ENCODE results near the gene VIM. TPM values are rescaled to one million over a fixed set of nuclear protein-coding genes. Genes with fewer than 3 reads are reported as not detected.

VIM gene
- total RNA-seq: 10,072 and 10,643 TPM in 2 replicates

GRCh38 chr10:17228091-17229015 lies at the start of gene VIM:
VIM (plus strand) TSS chr10:17228241; CDS start chr10:17229423, 1,182 bp downstream.
- TF ChIP-seq, protein P1, sequence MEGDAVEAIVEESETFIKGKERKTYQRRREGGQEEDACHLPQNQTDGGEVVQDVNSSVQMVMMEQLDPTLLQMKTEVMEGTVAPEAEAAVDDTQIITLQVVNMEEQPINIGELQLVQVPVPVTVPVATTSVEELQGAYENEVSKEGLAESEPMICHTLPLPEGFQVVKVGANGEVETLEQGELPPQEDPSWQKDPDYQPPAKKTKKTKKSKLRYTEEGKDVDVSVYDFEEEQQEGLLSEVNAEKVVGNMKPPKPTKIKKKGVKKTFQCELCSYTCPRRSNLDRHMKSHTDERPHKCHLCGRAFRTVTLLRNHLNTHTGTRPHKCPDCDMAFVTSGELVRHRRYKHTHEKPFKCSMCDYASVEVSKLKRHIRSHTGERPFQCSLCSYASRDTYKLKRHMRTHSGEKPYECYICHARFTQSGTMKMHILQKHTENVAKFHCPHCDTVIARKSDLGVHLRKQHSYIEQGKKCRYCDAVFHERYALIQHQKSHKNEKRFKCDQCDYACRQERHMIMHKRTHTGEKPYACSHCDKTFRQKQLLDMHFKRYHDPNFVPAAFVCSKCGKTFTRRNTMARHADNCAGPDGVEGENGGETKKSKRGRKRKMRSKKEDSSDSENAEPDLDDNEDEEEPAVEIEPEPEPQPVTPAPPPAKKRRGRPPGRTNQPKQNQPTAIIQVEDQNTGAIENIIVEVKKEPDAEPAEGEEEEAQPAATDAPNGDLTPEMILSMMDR (IDR thresholded peaks at IDR 0.05; ENCODE audit: extremely low read depth, low read depth, low read length): no peak
- Histone ChIP-seq H2AFZ (ENCODE audit: low read length) (peak within 1 kb of the TSS; percentile 74), H3K36me3 (ENCODE audit: insufficient read depth, low read length) (peaks cover 34% of the 10 kb centered on the region), H3K9me3 (ENCODE audit: low read depth, low read length) (no peaks in the 10 kb centered on the region), H3K4me3 (ENCODE audit: insufficient read depth, low read length) (peak within 1 kb of the TSS; percentile 95), H3K27me3 (ENCODE audit: insufficient read depth, low read length) (no peaks in the 10 kb centered on the region), H3K79me2 (ENCODE audit: insufficient read depth, low read length) (peaks cover 50% of the 10 kb centered on the region), H3K4me2 (ENCODE audit: insufficient read depth, low read length) (peak within 1 kb of the TSS; percentile 95), H3K4me1 (ENCODE audit: insufficient read depth, low read length) (peaks cover 33% of the 10 kb centered on the region), H3K27ac (ENCODE audit: low read depth, low read length) (peak within 1 kb of the TSS; percentile 88), H4K20me1 (ENCODE audit: insufficient read depth, low read length) (peaks cover 40% of the 10 kb centered on the region)
- peak; percentile 91 for DNase-seq (ENCODE audit: insufficient read length, low spot score, missing footprints)

GRCh38 chr10:17179002-17179401 lies 49.0 kb upstream of the VIM start:
- H3K4me3 ChIP-seq (ENCODE audit: insufficient read depth, low read length): no peak overlapping the region
- no peak for DNase-seq (ENCODE audit: insufficient read length, low spot score, missing footprints)
- no peak overlapping the region for H2AFZ ChIP-seq (ENCODE audit: low read length)
- H3K4me1 ChIP-seq (ENCODE audit: insufficient read depth, low read length): peaks cover 20% of the 10 kb centered on the region
- no peaks in the 10 kb centered on the region for H3K36me3 ChIP-seq (ENCODE audit: insufficient read depth, low read length)
- no peak overlapping the region for H3K27ac ChIP-seq (ENCODE audit: low read depth, low read length)
- TF ChIP-seq, protein P1 (IDR thresholded peaks at IDR 0.05; ENCODE audit: extremely low read depth, low read depth, low read length): no peak
- no peaks in the 10 kb centered on the region for H3K27me3 ChIP-seq (ENCODE audit: insufficient read depth, low read length)
- H3K79me2 ChIP-seq (ENCODE audit: insufficient read depth, low read length): no peaks in the 10 kb centered on the region
- H4K20me1 ChIP-seq (ENCODE audit: insufficient read depth, low read length): no peaks in the 10 kb centered on the region
- H3K9me3 ChIP-seq (ENCODE audit: low read depth, low read length): no peaks in the 10 kb centered on the region
- peak overlapping the region; percentile 25 for H3K4me2 ChIP-seq (ENCODE audit: insufficient read depth, low read length)

GRCh38 chr10:17181110-17181509 lies 46.9 kb upstream of the VIM start:
- Histone ChIP-seq H3K4me2 (ENCODE audit: insufficient read depth, low read length) (no peak overlapping the region), H3K4me1 (ENCODE audit: insufficient read depth, low read length) (peaks cover 7% of the 10 kb centered on the region), H3K27me3 (ENCODE audit: insufficient read depth, low read length) (no peaks in the 10 kb centered on the region), H3K9me3 (ENCODE audit: low read depth, low read length) (no peaks in the 10 kb centered on the region), H3K79me2 (ENCODE audit: insufficient read depth, low read length) (peaks cover under 1% of the 10 kb centered on the region), H2AFZ (ENCODE audit: low read length) (no peak overlapping the region), H4K20me1 (ENCODE audit: insufficient read depth, low read length) (no peaks in the 10 kb centered on the region), H3K27ac (ENCODE audit: low read depth, low read length) (no peak overlapping the region), H3K4me3 (ENCODE audit: insufficient read depth, low read length) (no peak overlapping the region), H3K36me3 (ENCODE audit: insufficient read depth, low read length) (no peaks in the 10 kb centered on the region)
- no peak for DNase-seq (ENCODE audit: insufficient read length, low spot score, missing footprints)
- TF ChIP-seq, protein P1 (IDR thresholded peaks at IDR 0.05; ENCODE audit: extremely low read depth, low read depth, low read length): no peak

- no peak for DNase-seq (ENCODE audit: insufficient read length, low spot score, missing footprints)
- Histone ChIP-seq H4K20me1 (ENCODE audit: insufficient read depth, low read length) (no peaks in the 10 kb centered on the region), H2AFZ (ENCODE audit: low read length) (no peak overlapping the region), H3K4me1 (ENCODE audit: insufficient read depth, low read length) (peaks cover 7% of the 10 kb centered on the region), H3K4me3 (ENCODE audit: insufficient read depth, low read length) (no peak overlapping the region), H3K27ac (ENCODE audit: low read depth, low read length) (no peak overlapping the region), H3K4me2 (ENCODE audit: insufficient read depth, low read length) (no peak overlapping the region), H3K79me2 (ENCODE audit: insufficient read depth, low read length) (peaks cover 2% of the 10 kb centered on the region), H3K9me3 (ENCODE audit: low read depth, low read length) (no peaks in the 10 kb centered on the region), H3K36me3 (ENCODE audit: insufficient read depth, low read length) (no peaks in the 10 kb centered on the region), H3K27me3 (ENCODE audit: insufficient read depth, low read length) (no peaks in the 10 kb centered on the region)
- TF ChIP-seq, protein P1 (IDR thresholded peaks at IDR 0.05; ENCODE audit: extremely low read depth, low read depth, low read length): no peak
Observed at GRCh38 chr10:17181751-17182150, 46.3 kb upstream of the VIM start.

Measured in osteoblast (primary cell).